ENCODE results near the gene FAM185A. TPM values are rescaled to one million over a fixed set of nuclear protein-coding genes. Genes with fewer than 3 reads are reported as not detected.
"Not testable (repeated sequence)": the region's sequence is repeated elsewhere in the genome, so short reads cannot be mapped to it uniquely, and the experiment has no call there.

FAM185A gene
- total and polyA plus RNA-seq, 2 donors (not counting 1 experiment from before 2014, with no cell fraction given) = 5.9 to 11.8 TPM

DNA sequence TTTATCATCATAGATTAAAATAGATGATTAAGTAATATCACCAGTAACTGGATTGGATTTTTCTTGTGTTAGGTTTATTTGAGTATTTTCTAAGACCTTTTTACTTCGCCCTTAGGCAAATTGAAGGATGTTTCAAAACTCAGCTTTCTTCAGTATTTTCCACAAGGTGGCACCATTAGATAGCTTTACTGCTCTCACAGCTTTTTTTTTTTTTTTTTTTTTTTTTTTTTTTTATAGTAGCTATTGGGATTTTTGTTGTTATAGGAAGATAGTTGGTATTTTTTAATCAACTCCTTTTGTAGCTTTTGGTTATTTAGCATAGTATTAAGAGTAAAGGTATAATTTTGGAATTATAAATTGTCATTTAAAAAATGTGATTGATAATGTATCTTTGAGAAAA is 9.4 kb downstream of the FAM185A start:
- CTCF ChIA-PET = interaction anchor here (0.6 to 1.8 kb wide), 8 partner anchors 301 to 1069 kb away, joined by 3 to 25 read pairs (median 5); no protein-coding TSS in a partner anchor
- H3K27ac Mint-ChIP-seq; H3K4me1 ChIP-seq (ENCODE audit: control insufficient read depth in 2 of 2, insufficient read depth in 2 of 2, low read length in 2 of 2); H3K4me3 Mint-ChIP-seq; POLR2A ChIA-PET; H3K4me2 ChIP-seq (replicated peaks; ENCODE audit: low read depth, low read length, poor library complexity, severe bottlenecking); H3K27me3 Mint-ChIP-seq; H3K79me2 ChIP-seq (ENCODE audit: control insufficient read depth, insufficient read depth, low read length); H2AFZ ChIP-seq (ENCODE audit: insufficient read depth, low read depth, low read length, poor library complexity, severe bottlenecking); ATAC-seq (ENCODE audit: low read depth); H4K20me1 ChIP-seq (ENCODE audit: control insufficient read depth, insufficient read depth, low read length, poor library complexity, severe bottlenecking); H3K36me3 ChIP-seq (replicated peaks in 1 of 2; ENCODE audit: control extremely low read depth in 1 of 2, control insufficient read depth in 1 of 2, extremely low read depth in 1 of 2, insufficient read depth in 2 of 2, low read length in 1 of 2); intact Hi-C loops (cut with micrococcal nuclease); H3K9ac ChIP-seq (ENCODE audit: low read length); H3K9me3 Mint-ChIP-seq (ENCODE audit: insufficient read depth); H3K4me3 ChIP-seq (ENCODE audit: control extremely low read depth in 1 of 5, extremely low read depth in 1 of 5, insufficient read depth in 1 of 5, low read depth in 2 of 5, low read length in 4 of 5); H3K27ac ChIP-seq (ENCODE audit: low read length in 2 of 2); H3K4me1 Mint-ChIP-seq; H3K27me3 ChIP-seq (replicated peaks in 1 of 4; ENCODE audit: control extremely low read depth in 1 of 4, control insufficient read depth in 3 of 4, insufficient read depth in 4 of 4, low read length in 3 of 4); H3K9me3 ChIP-seq (ENCODE audit: control extremely low read depth in 1 of 3, control insufficient read depth in 2 of 3, insufficient read depth in 1 of 3, low read length in 2 of 3): not testable (repeated sequence)
- TF ChIP-seq CTCF (IDR thresholded peaks at IDR 0.05) = peak; percentile 54
- peak; percentile 30 for DNase-seq
- WGBS (ENCODE audit: insufficient coverage) = no CpG with 5 or more reads among the region's 1 CpG

DNA sequence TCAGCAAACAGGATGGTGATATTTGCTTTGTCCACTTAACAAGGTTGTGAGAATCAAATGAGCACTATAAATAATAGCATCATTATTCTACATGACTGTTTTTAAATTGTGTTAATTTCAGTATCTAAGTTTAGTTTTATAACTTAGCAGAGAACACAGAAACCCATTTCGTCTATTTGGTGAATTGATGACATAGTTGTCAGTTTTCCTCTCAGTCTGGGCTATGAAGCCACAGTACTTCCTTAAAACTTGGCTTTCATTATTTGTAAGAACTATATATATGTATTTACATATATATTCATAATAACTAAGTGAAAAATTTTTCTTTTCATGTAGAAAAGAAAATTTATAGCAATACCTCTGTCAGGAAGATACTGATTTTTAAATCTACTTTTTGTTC is 11.1 kb downstream of the FAM185A start:
- H3K36me3 ChIP-seq (replicated peaks in 1 of 2; ENCODE audit: control extremely low read depth in 1 of 2, control insufficient read depth in 1 of 2, extremely low read depth in 1 of 2, insufficient read depth in 2 of 2, low read length in 1 of 2); DNase-seq; H2AFZ ChIP-seq (ENCODE audit: insufficient read depth, low read depth, low read length, poor library complexity, severe bottlenecking); ATAC-seq (ENCODE audit: low read depth); H3K9me3 ChIP-seq (ENCODE audit: control extremely low read depth in 1 of 3, control insufficient read depth in 2 of 3, insufficient read depth in 1 of 3, low read length in 2 of 3); H3K27ac Mint-ChIP-seq; H3K4me3 Mint-ChIP-seq; H3K27ac ChIP-seq (ENCODE audit: low read length in 2 of 2); POLR2A ChIA-PET; H3K79me2 ChIP-seq (ENCODE audit: control insufficient read depth, insufficient read depth, low read length); H3K9me3 Mint-ChIP-seq (ENCODE audit: insufficient read depth); H3K4me1 ChIP-seq (ENCODE audit: control insufficient read depth in 2 of 2, insufficient read depth in 2 of 2, low read length in 2 of 2); H3K9ac ChIP-seq (ENCODE audit: low read length); H3K4me3 ChIP-seq (ENCODE audit: control extremely low read depth in 1 of 5, extremely low read depth in 1 of 5, insufficient read depth in 1 of 5, low read depth in 2 of 5, low read length in 4 of 5); H3K4me2 ChIP-seq (replicated peaks; ENCODE audit: low read depth, low read length, poor library complexity, severe bottlenecking); H3K27me3 Mint-ChIP-seq; H3K27me3 ChIP-seq (replicated peaks in 1 of 4; ENCODE audit: control extremely low read depth in 1 of 4, control insufficient read depth in 3 of 4, insufficient read depth in 4 of 4, low read length in 3 of 4); H4K20me1 ChIP-seq (ENCODE audit: control insufficient read depth, insufficient read depth, low read length, poor library complexity, severe bottlenecking); H3K4me1 Mint-ChIP-seq: not testable (repeated sequence)
- intact Hi-C loops (cut with micrococcal nuclease) = loop anchor here (2.0 kb wide), 1 partner anchor 303 kb away; no protein-coding TSS in a partner anchor
- CTCF ChIA-PET = interaction anchor here (1.3 to 1.4 kb wide), 2 partner anchors 302 to 306 kb away, joined by 3 to 10 read pairs; no protein-coding TSS in a partner anchor
- WGBS (ENCODE audit: insufficient coverage) = no CpG with 5 or more reads among the region's 1 CpG

GRCh38 chr7:102761234-102761633 is 12.4 kb downstream of the FAM185A start:
- H3K27me3 Mint-ChIP-seq; H3K9me3 ChIP-seq (ENCODE audit: control extremely low read depth in 1 of 3, control insufficient read depth in 2 of 3, insufficient read depth in 1 of 3, low read length in 2 of 3); DNase-seq; H3K27me3 ChIP-seq (replicated peaks in 1 of 4; ENCODE audit: control extremely low read depth in 1 of 4, control insufficient read depth in 3 of 4, insufficient read depth in 4 of 4, low read length in 3 of 4); H3K9me3 Mint-ChIP-seq (ENCODE audit: insufficient read depth); H3K79me2 ChIP-seq (ENCODE audit: control insufficient read depth, insufficient read depth, low read length); ATAC-seq (ENCODE audit: low read depth); H4K20me1 ChIP-seq (ENCODE audit: control insufficient read depth, insufficient read depth, low read length, poor library complexity, severe bottlenecking); POLR2A ChIA-PET; H3K36me3 ChIP-seq (replicated peaks in 1 of 2; ENCODE audit: control extremely low read depth in 1 of 2, control insufficient read depth in 1 of 2, extremely low read depth in 1 of 2, insufficient read depth in 2 of 2, low read length in 1 of 2); H3K27ac Mint-ChIP-seq; H3K4me3 ChIP-seq (ENCODE audit: control extremely low read depth in 1 of 5, extremely low read depth in 1 of 5, insufficient read depth in 1 of 5, low read depth in 2 of 5, low read length in 4 of 5); H3K4me3 Mint-ChIP-seq; H3K4me1 Mint-ChIP-seq; H3K4me2 ChIP-seq (replicated peaks; ENCODE audit: low read depth, low read length, poor library complexity, severe bottlenecking); H3K9ac ChIP-seq (ENCODE audit: low read length); H3K27ac ChIP-seq (ENCODE audit: low read length in 2 of 2); H2AFZ ChIP-seq (ENCODE audit: insufficient read depth, low read depth, low read length, poor library complexity, severe bottlenecking); H3K4me1 ChIP-seq (ENCODE audit: control insufficient read depth in 2 of 2, insufficient read depth in 2 of 2, low read length in 2 of 2): not testable (repeated sequence)
- intact Hi-C loops (cut with micrococcal nuclease) = loop anchor here (2.0 kb wide), 1 partner anchor 302 kb away; no protein-coding TSS in a partner anchor
- no CpG with 5 or more reads among the region's 1 CpG for WGBS (ENCODE audit: insufficient coverage)
- CTCF ChIA-PET = interaction anchor here (1.2 kb wide), 1 partner anchor 301 kb away, joined by 6 read pairs; no protein-coding TSS in a partner anchor
